Activated T-cell treated with anti-CD3 and anti-CD28 coated beads, Interleukin-2, amount 50 U/mL, for 24 hours (primary cell): Measurements from ENCODE around the gene DNAJC7.

Experiments used
- DNase-seq: peaks from one replicate; pipeline ENCODE4 v3.0.0-alpha.2; 2020
- H3K27ac Mint-ChIP-seq: 2 replicates; pipeline ENCODE4 v1.8.0; 2020; ENCODE audit warnings: mild to moderate bottlenecking, mixed read lengths
- H3K27me3 Mint-ChIP-seq: 2 replicates; pipeline ENCODE4 v1.8.0; 2020; ENCODE audit warnings: mixed read lengths
- H3K36me3 Mint-ChIP-seq: 2 replicates; pipeline ENCODE4 v1.8.0; 2020; ENCODE audit warnings: low read depth, mixed read lengths
- H3K4me1 Mint-ChIP-seq: 2 replicates; pipeline ENCODE4 v1.8.0; 2020; ENCODE audit warnings: low read depth, mixed read lengths
- H3K4me3 Mint-ChIP-seq: 2 replicates; pipeline ENCODE4 v1.8.0; 2020; ENCODE audit warnings: mild to moderate bottlenecking, moderate library complexity, mixed read lengths
- H3K9me3 Mint-ChIP-seq: 2 replicates; pipeline ENCODE4 v1.8.0; 2020; ENCODE audit warnings: mixed read lengths

DNAJC7 gene

DNA sequence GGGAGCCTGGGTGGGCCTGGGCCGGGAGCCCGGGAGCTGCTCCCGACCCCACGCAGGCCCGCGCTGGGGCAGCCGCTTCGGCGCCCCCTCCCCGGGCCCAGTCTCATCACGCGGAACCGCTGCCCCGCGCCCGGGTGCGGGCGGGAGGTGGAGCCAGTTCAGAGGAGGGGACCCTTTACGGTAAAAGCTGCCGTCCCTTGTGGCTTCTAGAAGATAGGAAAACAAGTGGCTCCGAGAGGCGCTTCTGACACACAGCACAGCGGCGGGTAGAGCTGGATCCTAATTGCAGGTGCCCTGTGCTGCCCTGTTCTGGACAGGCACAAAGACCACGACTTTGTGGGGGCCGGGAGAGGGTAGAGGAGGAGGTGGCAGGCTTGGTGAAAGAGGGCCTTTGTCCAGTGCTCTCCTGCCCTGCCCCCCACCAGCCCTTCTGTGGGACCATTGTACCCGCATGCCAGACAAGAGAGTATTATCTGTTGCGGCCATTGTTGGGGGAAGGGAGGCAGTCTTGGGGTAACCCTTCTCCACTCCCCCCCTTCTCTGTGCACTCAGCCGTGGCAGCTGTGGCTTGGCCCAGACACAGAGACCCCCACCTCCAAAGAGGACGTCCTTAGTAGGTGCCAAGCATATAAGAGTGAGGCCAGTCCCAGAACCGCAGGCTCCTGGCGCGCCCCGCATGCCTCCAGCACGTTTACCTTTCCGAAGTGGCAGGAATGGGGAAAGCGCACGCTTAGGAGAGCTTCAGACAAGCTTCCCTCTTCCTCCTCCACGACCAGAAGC, 49.9 kb downstream of the DNAJC7 start:
- H3K9me3 Mint-ChIP-seq: no peaks in the 10 kb centered on the region
- H3K27ac Mint-ChIP-seq: peak overlapping the region; percentile 90
- no peak for DNase-seq
- no peaks in the 10 kb centered on the region for H3K27me3 Mint-ChIP-seq
- peaks cover 51% of the 10 kb centered on the region for H3K36me3 Mint-ChIP-seq
- H3K4me3 Mint-ChIP-seq: peak overlapping the region; percentile 84
- H3K4me1 Mint-ChIP-seq: peaks cover 54% of the 10 kb centered on the region

DNA sequence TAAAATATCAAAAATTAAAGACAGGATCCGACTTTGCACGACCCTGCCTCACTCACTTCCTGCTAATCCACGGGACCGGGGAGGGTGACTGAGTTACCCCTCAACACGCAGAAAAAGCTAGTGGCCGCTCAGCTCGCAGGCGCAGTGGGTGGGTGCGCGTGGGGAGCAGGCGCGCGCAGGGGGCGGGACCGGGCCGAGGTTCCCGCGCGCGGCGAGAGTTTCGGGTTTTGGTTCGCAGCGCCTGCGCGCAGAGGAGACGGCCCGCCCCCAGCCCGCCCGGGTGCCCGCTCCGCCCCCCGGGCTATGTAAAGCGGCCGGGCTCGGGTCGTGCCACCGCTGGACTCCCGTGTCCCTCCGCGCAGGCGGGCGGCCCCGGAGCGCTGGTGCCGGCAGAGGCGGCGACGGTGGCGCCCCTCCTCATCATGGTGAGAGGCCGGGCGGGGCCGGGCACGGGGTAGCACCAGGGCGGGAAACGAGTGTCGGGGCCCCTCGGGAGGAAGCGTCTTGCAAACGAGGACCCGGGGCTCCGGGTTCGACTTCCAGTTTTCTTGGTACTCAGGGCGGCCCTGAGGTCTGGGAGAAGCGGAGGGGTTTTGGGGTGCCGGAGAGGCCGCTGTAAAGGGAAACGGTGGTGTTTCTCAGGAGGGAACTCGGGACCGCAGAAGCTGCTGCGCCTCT, 50.6 kb downstream of the DNAJC7 start, which contains the start of gene CNP:
Gene CNP (plus strand): TSS at position 333 of the 678 bp plus-strand sequence. CDS start 90 bp downstream, at position 423.
- peak within 1 kb of the TSS; percentile 84 for H3K4me3 Mint-ChIP-seq
- peaks cover 44% of the 10 kb centered on the region for H3K36me3 Mint-ChIP-seq
- H3K9me3 Mint-ChIP-seq: no peaks in the 10 kb centered on the region
- peak; percentile 94 for DNase-seq
- no peaks in the 10 kb centered on the region for H3K27me3 Mint-ChIP-seq
- H3K27ac Mint-ChIP-seq: peak within 1 kb of the TSS; percentile 90
- peaks cover 49% of the 10 kb centered on the region for H3K4me1 Mint-ChIP-seq

DNA sequence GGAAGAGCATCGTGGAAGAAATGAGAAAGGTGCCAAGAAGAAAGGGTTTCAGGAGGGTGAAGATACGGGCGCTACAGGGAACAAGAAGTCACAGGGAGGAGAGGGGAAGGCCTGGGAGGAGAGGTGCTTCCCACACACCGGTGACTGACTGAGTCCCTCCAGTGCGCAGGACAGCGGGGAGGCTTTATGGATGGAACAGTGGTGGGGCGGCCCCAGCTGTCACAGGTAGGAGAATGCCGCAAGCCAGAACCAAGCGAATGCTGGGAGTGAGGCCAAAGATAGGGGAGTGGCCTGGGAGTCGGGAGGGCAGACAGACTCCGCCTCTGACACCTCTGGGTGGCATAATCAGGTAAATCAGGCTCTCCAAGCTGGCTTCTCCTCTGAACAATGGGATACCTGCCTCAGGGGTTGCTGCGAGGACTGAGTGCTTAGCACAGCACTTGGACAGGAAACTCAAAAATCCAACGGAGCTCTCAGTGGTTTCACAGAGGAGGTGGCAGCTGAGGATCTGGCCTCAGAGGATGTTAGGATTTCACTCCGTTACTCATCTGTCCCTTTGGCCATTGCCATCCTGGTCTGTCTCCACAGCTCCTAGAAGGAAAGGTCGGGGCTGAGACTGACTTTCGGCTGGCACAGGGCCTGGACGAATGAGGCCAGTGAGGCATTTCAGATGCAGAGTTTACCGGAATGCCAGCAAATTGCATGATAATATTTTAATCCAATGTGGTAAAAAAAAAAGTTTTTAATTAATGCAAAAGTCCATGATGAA, 51.4 kb downstream of the DNAJC7 start:
- DNase-seq: peak; percentile 76
- no peaks in the 10 kb centered on the region for H3K27me3 Mint-ChIP-seq
- peak overlapping the region; percentile 84 for H3K4me3 Mint-ChIP-seq
- H3K36me3 Mint-ChIP-seq: peaks cover 36% of the 10 kb centered on the region
- H3K9me3 Mint-ChIP-seq: no peaks in the 10 kb centered on the region
- peaks cover 44% of the 10 kb centered on the region for H3K4me1 Mint-ChIP-seq
- peak overlapping the region; percentile 88 for H3K27ac Mint-ChIP-seq

DNA sequence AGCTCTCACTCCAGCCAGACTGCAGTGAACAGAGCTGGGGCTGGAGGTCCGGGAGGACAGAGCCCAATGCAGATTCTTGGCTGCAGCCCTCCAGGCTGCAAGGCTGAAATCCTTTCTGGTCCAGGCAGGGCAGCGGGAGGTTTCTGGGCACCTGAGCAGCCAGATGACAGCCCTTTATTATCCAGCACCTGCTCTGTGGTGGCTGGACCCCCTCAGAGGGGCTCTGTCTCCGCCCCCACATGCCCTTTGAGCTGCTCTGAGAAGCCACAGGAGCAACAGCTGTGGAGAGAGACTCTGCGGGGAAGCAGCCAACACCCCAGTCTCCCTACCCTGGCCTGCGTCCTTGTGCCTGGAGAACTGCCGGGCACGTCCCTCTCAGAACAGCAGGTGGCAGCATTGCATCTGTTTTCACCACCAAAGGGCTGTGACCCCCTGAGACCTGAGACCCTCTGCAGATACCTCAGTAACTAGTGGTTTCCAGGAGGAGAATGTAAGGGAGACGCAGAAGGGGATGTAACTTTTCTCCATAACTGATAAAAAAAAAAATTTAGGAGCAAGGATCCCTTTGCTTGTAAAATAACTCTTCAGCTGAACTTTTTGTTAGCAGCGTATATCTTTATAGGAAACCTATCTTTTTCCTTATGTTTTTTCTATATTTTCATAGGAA, 54.3 kb downstream of the DNAJC7 start:
- Mint-ChIP-seq H3K9me3 (no peaks in the 10 kb centered on the region), H3K27me3 (no peaks in the 10 kb centered on the region), H3K27ac (no peak overlapping the region), H3K4me1 (peaks cover 24% of the 10 kb centered on the region), H3K36me3 (peaks cover 7% of the 10 kb centered on the region), H3K4me3 (no peak overlapping the region)
- DNase-seq: peak; percentile 78

DNA sequence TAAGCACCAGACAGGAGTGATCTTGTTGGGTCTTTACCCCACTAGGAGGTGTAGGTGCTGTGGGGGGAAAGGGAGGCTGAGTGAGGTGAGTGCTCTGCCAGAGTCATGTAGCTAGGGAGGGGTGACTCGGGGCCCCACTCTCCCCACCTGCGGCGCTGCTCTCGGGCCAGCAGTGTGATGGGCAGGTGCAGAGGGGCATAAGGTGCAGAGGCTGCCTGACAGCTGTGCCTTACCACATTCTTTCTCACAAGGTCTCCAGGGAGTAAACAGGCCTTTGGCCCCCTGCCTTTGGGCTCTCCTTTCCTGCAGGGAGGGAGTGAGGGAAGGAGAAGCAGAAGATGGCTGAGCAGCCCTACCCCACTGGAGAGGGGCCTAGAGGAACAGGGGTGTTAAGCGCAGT, 55.1 kb downstream of the DNAJC7 start:
- H3K4me1 Mint-ChIP-seq: peaks cover 16% of the 10 kb centered on the region
- peak overlapping the region; percentile 37 for H3K27ac Mint-ChIP-seq
- no peaks in the 10 kb centered on the region for H3K9me3 Mint-ChIP-seq
- no peak for DNase-seq
- H3K4me3 Mint-ChIP-seq: no peak overlapping the region
- no peaks in the 10 kb centered on the region for H3K36me3 Mint-ChIP-seq
- no peaks in the 10 kb centered on the region for H3K27me3 Mint-ChIP-seq

DNA sequence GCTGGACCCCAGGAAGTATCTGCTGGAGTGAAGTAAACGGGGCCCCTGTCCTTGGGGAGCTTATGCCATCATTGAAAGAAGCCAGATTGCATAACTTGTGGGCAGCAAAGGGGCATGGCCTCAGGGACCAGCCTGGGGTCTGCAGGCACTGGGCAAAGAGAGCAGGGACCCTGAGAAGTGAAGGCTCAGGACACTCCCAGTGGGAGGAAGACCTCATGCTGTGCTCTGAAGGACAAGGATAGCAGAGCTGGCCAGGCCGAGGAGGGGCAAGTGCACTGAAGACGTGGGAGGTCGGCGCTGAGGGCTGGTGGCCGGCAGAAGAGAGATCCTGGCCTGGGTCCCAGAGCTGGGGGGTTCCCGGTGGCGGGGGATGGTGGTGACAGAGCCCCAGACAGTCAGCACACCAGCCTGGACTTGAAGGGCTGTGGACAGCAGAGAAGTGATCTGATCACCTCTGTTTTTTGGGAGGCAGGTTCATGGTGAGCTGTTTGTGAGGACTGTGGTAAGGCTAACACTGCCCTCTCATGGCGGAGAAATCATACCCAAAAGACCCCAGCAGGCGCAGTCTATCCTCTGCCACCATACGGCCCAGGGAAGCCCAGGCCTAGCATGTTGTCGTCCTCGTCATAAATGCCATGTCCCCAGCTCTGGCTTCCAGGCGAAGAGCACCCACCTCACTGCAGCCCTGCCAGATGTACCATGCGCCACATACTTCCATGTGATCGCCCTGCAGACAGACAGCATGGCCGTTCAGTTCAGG, 57.7 kb downstream of the DNAJC7 start:
- Mint-ChIP-seq H3K4me1 (peaks cover 3% of the 10 kb centered on the region), H3K27ac (no peak overlapping the region), H3K9me3 (no peaks in the 10 kb centered on the region), H3K27me3 (no peaks in the 10 kb centered on the region), H3K4me3 (no peak overlapping the region), H3K36me3 (no peaks in the 10 kb centered on the region)
- no peak for DNase-seq

DNA sequence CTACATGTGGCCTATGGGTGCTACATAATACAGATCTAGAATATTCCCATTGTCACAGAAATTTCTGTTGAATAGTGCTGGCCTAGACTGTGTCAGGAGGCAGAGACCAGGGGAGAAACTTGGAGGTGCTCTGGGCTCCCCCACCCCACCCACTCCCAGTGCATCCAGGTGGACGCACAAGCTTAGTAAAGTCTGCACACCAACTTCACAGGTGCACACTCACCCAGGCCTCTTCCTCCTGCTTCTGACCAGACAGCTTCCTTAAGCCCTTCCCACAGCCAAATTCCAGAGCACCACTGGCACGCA, 58.3 kb downstream of the DNAJC7 start:
- Mint-ChIP-seq H3K27me3 (no peaks in the 10 kb centered on the region), H3K9me3 (no peaks in the 10 kb centered on the region), H3K27ac (no peak overlapping the region), H3K36me3 (no peaks in the 10 kb centered on the region), H3K4me1 (peaks cover 3% of the 10 kb centered on the region), H3K4me3 (no peak overlapping the region)
- DNase-seq: no peak

DNA sequence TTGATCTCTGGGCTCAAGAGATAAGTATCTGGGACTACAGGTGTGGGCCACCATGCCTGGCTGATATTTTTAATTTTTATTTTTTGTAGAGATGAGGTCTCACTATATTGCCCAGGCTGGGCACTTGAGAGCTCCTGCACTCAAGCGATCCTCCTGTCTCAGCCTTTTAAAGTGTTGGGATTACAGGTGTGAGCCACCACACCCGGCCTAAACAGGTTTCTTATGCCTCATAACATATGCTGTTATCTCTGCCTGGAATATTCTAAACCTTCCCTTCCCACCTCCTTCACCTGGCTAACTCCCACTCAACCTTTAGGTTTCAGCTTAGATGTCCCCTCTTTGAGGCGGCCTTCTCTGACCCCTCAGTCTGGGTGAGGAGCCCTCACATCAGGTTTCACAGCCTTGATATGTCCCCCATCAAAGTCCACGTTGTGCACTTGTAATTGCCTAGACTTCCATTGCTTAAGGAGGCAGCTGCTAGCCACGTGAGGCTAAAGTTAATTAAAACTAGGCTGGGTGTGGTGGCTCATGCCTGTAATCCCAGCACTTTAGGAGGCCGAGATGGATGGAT, 59.3 kb downstream of the DNAJC7 start:
- Mint-ChIP-seq H3K27ac (no peak overlapping the region), H3K27me3 (no peaks in the 10 kb centered on the region), H3K4me3 (no peak overlapping the region), H3K4me1 (peaks cover 2% of the 10 kb centered on the region), H3K9me3 (no peaks in the 10 kb centered on the region), H3K36me3 (no peaks in the 10 kb centered on the region)
- no peak for DNase-seq

DNA sequence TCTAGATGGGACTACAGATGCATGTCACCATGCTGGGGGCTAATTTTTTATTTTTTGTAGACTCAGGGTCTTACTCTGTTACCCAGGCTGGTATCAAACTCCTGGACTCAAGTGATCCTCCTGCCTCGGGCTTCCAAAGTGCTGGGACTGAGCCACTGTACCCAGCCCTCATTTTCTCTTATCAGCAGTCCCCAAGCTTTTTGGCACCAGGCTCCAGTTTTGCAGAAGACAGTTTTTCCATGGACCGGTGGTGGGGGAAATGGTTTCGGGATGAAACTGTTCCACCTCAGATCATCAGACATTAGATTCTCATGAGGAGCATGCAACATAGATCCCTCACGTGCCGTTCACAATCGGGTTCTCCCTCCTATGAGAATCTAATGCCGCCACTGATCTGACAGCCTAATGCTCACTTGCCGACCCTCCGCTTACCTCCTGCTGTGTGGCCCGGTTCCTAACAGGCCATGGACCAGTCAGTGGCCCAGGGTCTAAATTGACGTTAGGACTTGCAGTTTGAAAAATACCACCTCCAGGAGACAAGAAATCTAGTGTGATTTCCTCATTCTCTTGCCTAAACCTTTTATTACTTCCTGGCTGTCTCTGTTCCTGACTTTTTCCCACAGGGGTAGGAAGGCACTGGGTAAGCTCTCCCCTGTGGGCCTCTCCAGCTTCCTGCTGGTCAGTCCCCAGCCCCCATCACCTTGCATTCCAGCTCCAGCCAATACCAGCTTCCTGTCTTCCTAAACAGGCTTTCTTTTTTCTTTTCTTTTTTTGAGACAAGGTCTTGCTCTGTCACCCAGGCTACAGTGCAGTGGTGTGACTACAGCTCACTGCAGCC, 60.0 kb downstream of the DNAJC7 start:
- no peak for DNase-seq
- H3K9me3 Mint-ChIP-seq: no peaks in the 10 kb centered on the region
- H3K27ac Mint-ChIP-seq: no peak overlapping the region
- H3K27me3 Mint-ChIP-seq: no peaks in the 10 kb centered on the region
- H3K4me1 Mint-ChIP-seq: no peaks in the 10 kb centered on the region
- no peaks in the 10 kb centered on the region for H3K36me3 Mint-ChIP-seq
- H3K4me3 Mint-ChIP-seq: no peak overlapping the region

DNA sequence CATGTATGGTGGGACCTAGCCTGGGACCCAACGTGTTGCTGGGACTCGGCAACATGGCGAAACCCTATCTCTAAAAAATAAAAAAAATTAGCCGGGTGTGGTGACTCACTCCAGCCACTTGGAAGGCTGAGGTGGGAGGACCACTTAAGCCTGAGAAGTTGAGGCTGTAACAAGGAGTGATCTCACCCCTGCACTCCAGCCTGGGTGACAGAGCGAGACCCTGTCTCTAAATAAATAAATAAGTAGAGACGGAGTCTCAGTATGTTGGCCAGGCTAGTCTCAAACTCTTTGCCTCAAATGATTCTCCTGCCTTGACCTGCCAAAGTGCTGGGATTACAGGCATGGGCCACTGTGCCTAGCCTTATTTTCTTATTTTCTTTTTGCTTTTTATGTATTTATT, 60.7 kb downstream of the DNAJC7 start:
- no peaks in the 10 kb centered on the region for H3K4me1 Mint-ChIP-seq
- no peaks in the 10 kb centered on the region for H3K36me3 Mint-ChIP-seq
- H3K27me3 Mint-ChIP-seq: no peaks in the 10 kb centered on the region
- no peak overlapping the region for H3K27ac Mint-ChIP-seq
- H3K9me3 Mint-ChIP-seq: no peaks in the 10 kb centered on the region
- H3K4me3 Mint-ChIP-seq: no peak overlapping the region
- DNase-seq: no peak

DNA sequence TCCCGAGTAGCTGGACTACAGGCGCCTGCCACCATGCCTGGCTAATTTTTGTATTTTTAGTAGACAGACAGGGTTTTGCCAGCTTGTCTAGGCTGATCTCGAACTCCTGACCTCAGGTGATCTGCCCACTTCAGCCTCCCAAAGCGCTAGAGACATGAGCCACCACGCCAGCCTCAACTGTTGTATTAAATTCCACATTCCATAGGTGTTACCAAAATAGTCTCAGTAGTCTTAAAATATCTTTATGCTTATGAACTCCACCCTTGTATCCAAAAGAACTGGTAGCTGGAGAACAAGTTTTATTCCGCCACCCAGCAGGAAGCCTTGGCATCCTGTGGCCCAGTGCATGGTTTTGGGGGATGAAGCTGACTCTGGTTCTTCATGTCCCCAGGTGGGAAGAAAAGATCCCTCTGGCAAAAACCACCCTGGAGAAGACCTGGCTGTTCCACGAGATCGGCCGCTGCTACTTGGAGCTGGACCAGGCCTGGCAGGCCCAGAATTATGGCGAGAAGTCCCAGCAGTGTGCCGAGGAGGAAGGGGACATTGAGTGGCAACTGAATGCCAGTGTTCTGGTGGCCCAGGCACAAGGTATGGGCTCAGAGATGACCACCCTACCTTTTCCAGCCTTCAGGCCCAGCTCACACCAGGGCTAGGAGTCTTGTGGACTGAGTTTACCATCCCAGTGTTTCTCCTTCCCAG, 68.3 kb downstream of the DNAJC7 start:
- no peaks in the 10 kb centered on the region for H3K4me1 Mint-ChIP-seq
- no peaks in the 10 kb centered on the region for H3K9me3 Mint-ChIP-seq

DNA sequence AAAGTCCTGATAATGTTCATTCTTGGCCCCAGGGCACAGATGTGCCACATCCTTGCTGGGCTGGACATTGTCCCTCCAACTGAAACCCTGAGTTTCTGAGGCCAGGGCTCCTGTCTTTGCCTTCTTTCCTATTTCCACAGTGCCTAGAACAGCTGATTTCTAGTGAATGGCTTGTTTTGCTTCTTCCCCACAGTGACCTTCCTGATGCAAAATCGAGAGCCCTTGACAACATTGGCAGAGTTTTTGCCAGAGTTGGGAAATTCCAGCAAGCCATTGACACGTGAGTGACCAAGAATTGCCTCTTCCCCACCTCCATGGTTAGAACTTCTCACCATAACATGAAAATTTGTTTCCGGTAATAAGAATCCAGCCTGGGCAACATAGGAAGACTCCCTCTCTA, 72.3 kb downstream of the DNAJC7 start:
- no peak for DNase-seq
- H3K36me3 Mint-ChIP-seq: no peaks in the 10 kb centered on the region
- H3K9me3 Mint-ChIP-seq: no peaks in the 10 kb centered on the region
- no peaks in the 10 kb centered on the region for H3K27me3 Mint-ChIP-seq
- no peak overlapping the region for H3K27ac Mint-ChIP-seq
- no peak overlapping the region for H3K4me3 Mint-ChIP-seq
- H3K4me1 Mint-ChIP-seq: no peaks in the 10 kb centered on the region

More for the DNA sequence above, 68.3 kb downstream of the DNAJC7 start:
- H3K27ac Mint-ChIP-seq: no peak overlapping the region
- H3K27me3 Mint-ChIP-seq: no peaks in the 10 kb centered on the region
- H3K36me3 Mint-ChIP-seq: no peaks in the 10 kb centered on the region
- no peak for DNase-seq
- H3K4me3 Mint-ChIP-seq: no peak overlapping the region
